Osteoblast (primary cell): ENCODE measurements around the gene SFT2D2. TPM values are rescaled to one million over a fixed set of nuclear protein-coding genes. Genes with fewer than 3 reads are reported as not detected.

ENCODE experiments used
- DNase-seq: peaks from one replicate; pipeline ENCODE4 v3.0.0; 2011; ENCODE audit warnings: low spot score, mixed read lengths; ENCODE audit not compliant: insufficient read length; ENCODE audit errors: missing footprints
- H2AFZ ChIP-seq: 2 replicates; pipeline ENCODE4 v1.6.0; 2011; ENCODE audit warnings: mild to moderate bottlenecking, low read length
- H3K27ac ChIP-seq: 2 replicates; pipeline ENCODE4 v1.5.1; 2011; ENCODE audit warnings: mild to moderate bottlenecking, low read depth, low read length, moderate library complexity
- H3K27me3 ChIP-seq: 2 replicates; pipeline ENCODE4 v1.6.0; 2012; ENCODE audit warnings: mild to moderate bottlenecking, control low read depth, inconsistent platforms, low read length, moderate library complexity; ENCODE audit not compliant: insufficient read depth
- H3K36me3 ChIP-seq: 2 replicates; pipeline ENCODE4 v1.5.1; 2011; ENCODE audit warnings: mild to moderate bottlenecking, low read length, control low read depth, moderate library complexity; ENCODE audit not compliant: insufficient read depth
- H3K4me1 ChIP-seq: 2 replicates; pipeline ENCODE4 v1.5.1; 2011; ENCODE audit warnings: mild to moderate bottlenecking, low read length, control low read depth, moderate library complexity; ENCODE audit not compliant: insufficient read depth
- H3K4me2 ChIP-seq: 2 replicates; pipeline ENCODE4 v1.6.0; 2011; ENCODE audit warnings: mild to moderate bottlenecking, low read length; ENCODE audit not compliant: insufficient read depth
- H3K4me3 ChIP-seq: fragments of 200-600 bp; sonication (generic); 3 replicates; pipeline ENCODE4 v1.5.1; 2012; ENCODE audit warnings: mild to moderate bottlenecking, low read length, inconsistent platforms; ENCODE audit not compliant: insufficient read depth
- H3K79me2 ChIP-seq: 2 replicates; pipeline ENCODE4 v1.6.0; 2012; ENCODE audit warnings: mild to moderate bottlenecking, low read length, control low read depth, inconsistent platforms; ENCODE audit not compliant: insufficient read depth
- H3K9me3 ChIP-seq: 2 replicates; pipeline ENCODE4 v1.5.1; 2011; ENCODE audit warnings: low read depth, low read length, control low read depth
- H4K20me1 ChIP-seq: 2 replicates; pipeline ENCODE4 v1.6.0; 2012; ENCODE audit warnings: mild to moderate bottlenecking, low read length, control low read depth; ENCODE audit not compliant: insufficient read depth
- total RNA-seq: library from RNA; depleted of rRNA; stranded (reverse); fragments of >200 nt; gene quantifications from 2 replicates; pipeline ENCODE4 v1.2.3, GENCODE V29; 2012
- TF ChIP-seq, protein P1 (sequence below): IDR thresholded peaks from 2 replicates; pipeline ENCODE4 v1.5.1; 2011; ENCODE audit warnings: mild to moderate bottlenecking, low read depth, low read length, moderate library complexity; ENCODE audit errors: extremely low read depth

SFT2D2 gene
- total RNA-seq, 1 donor, result 60.8 TPM

GRCh38 chr1:168261390-168261789 lies 35.6 kb downstream of the SFT2D2 start:
- Histone ChIP-seq H3K4me3 (peak overlapping the region; percentile 41), H3K27ac (peak overlapping the region; percentile 38), H2AFZ (peak overlapping the region; percentile 46), H4K20me1 (peaks cover 12% of the 10 kb centered on the region), H3K27me3 (no peaks in the 10 kb centered on the region), H3K79me2 (peaks cover 6% of the 10 kb centered on the region), H3K4me1 (peaks cover 16% of the 10 kb centered on the region), H3K36me3 (no peaks in the 10 kb centered on the region), H3K4me2 (peak overlapping the region; percentile 68), H3K9me3 (no peaks in the 10 kb centered on the region)
- TF ChIP-seq, protein P1, sequence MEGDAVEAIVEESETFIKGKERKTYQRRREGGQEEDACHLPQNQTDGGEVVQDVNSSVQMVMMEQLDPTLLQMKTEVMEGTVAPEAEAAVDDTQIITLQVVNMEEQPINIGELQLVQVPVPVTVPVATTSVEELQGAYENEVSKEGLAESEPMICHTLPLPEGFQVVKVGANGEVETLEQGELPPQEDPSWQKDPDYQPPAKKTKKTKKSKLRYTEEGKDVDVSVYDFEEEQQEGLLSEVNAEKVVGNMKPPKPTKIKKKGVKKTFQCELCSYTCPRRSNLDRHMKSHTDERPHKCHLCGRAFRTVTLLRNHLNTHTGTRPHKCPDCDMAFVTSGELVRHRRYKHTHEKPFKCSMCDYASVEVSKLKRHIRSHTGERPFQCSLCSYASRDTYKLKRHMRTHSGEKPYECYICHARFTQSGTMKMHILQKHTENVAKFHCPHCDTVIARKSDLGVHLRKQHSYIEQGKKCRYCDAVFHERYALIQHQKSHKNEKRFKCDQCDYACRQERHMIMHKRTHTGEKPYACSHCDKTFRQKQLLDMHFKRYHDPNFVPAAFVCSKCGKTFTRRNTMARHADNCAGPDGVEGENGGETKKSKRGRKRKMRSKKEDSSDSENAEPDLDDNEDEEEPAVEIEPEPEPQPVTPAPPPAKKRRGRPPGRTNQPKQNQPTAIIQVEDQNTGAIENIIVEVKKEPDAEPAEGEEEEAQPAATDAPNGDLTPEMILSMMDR, result no peak
- peak; percentile 25 for DNase-seq

DNA sequence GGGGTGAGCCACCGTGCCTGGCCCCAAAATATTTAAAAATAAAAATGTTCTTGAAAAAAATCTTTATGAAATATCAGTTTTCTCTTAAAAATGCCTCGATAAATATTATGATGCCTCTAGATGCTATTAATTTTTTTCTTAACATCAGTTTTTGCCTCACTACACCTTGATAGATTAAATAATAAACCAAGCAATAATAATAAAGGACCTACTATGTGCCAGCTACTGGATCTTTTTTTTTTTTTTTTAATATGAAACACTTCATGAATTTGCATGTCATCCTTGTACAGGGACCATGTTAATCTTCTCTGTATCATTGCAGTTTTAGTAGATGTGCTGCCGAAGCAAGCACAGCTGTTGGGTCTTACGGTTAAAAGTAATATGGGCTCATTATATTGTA lies 37.3 kb downstream of the SFT2D2 start:
- Histone ChIP-seq H3K79me2 (peaks cover 4% of the 10 kb centered on the region), H3K36me3 (no peaks in the 10 kb centered on the region), H3K27me3 (no peaks in the 10 kb centered on the region), H3K4me2 (no peak overlapping the region), H2AFZ (no peak overlapping the region), H3K4me3 (no peak overlapping the region), H3K27ac (no peak overlapping the region), H3K4me1 (peaks cover 16% of the 10 kb centered on the region), H4K20me1 (peaks cover 12% of the 10 kb centered on the region), H3K9me3 (no peaks in the 10 kb centered on the region)
- TF ChIP-seq, protein P1, result no peak
- DNase-seq, result no peak

DNA sequence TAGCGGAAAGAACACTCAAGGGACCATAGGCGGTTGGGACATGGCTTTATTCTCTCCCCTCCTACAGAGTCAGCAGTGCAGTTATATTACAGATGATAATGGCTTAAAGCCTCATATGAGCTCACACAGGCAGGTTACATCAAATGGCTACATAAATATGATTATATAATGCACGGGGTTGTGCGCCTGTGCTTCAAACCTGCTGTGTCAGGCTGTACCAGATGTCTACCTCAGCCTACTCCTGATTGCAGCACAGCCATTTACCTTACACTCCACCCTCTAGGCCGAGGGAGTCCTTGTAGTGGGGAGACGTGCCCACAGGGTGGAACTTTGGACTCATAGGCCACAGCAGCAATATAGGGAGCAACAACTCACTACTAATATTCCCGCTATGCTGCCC lies 38.5 kb downstream of the SFT2D2 start:
- H2AFZ ChIP-seq, result no peak overlapping the region
- peaks cover 4% of the 10 kb centered on the region for H3K79me2 ChIP-seq
- TF ChIP-seq, protein P1, result no peak
- no peak overlapping the region for H3K4me3 ChIP-seq
- H3K9me3 ChIP-seq, result no peaks in the 10 kb centered on the region
- H4K20me1 ChIP-seq, result peaks cover 12% of the 10 kb centered on the region
- no peaks in the 10 kb centered on the region for H3K36me3 ChIP-seq
- H3K27ac ChIP-seq, result no peak overlapping the region
- H3K4me1 ChIP-seq, result peaks cover 16% of the 10 kb centered on the region
- no peaks in the 10 kb centered on the region for H3K27me3 ChIP-seq
- H3K4me2 ChIP-seq, result no peak overlapping the region
- no peak for DNase-seq

GRCh38 chr1:168265596-168265995 lies 39.8 kb downstream of the SFT2D2 start:
- Histone ChIP-seq H3K27ac (no peak overlapping the region), H3K79me2 (peaks cover 2% of the 10 kb centered on the region), H3K36me3 (no peaks in the 10 kb centered on the region), H3K4me2 (no peak overlapping the region), H2AFZ (no peak overlapping the region), H3K9me3 (no peaks in the 10 kb centered on the region), H3K4me3 (no peak overlapping the region), H3K4me1 (peaks cover 16% of the 10 kb centered on the region), H4K20me1 (peaks cover 12% of the 10 kb centered on the region), H3K27me3 (no peaks in the 10 kb centered on the region)
- no peak for DNase-seq
- TF ChIP-seq, protein P1, result no peak
